Stimulated activated naive CD4-positive, alpha-beta T cell treated with Interleukin-2 at 50 U/mL for 16 hours (primary cell): Measurements from ENCODE around the gene SLC22A14.
"Not testable (repeated sequence)": the region's sequence is repeated elsewhere in the genome, so short reads cannot be mapped to it uniquely, and the experiment has no call there.

ENCODE experiments used
- DNase-seq: peaks from one replicate; lab custom pipeline; 2025; lab: John Stamatoyannopoulos, UW

SLC22A14 gene

DNA sequence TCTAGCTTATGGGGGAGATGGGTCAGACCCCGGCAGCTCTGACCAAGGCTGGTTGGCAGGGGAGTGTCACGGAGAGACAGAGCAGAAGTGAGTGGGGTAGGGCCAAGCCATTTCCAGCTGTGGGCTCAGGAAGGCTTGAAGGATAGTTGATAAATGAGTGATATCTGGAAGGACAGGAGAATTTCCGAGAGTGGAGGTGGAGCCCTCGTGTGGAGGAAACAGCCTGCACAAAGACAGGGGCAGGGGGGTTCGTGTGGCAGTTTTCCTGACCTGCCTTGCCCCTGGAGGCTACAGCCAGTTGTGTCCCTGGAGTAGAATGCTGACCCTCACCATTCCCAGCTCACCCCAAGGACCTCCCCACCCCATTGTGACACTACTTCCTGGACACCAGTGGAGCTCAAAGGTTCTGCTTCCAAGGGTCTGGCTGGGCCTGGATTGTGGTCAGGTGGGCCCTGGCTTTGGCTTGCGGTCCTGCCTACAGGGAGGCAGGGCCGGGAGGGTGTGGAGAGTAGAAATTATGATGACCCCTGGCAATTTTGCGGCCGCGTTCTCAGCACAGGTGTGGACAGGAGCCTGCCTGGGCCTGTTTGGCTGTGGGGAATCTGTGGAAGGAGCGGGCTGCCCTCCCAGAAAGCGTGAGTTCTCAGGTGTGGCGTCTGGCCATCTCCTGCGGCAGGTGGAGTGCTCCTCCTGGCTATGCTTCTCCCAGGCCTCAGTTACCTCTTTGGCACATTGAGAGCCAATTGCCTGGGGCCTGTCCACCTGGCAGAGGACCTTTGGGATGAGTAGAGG is at the start of gene SLC22A14:
SLC22A14 (plus strand) TSS at position 400 of the 792 bp plus-strand sequence. CDS start 23,733 bp downstream, outside the sequence.
- DNase-seq = no peak

- DNase-seq = no peak
Measured at GRCh38 chr3:38232701-38233100, 49.4 kb upstream of the SLC22A14 start.

- DNase-seq = no peak
Measured at GRCh38 chr3:38235466-38235865, 46.6 kb upstream of the SLC22A14 start.

- no peak for DNase-seq
Measured at GRCh38 chr3:38238416-38239008, 43.6 kb upstream of the SLC22A14 start.

- not testable (repeated sequence) for DNase-seq
Measured at GRCh38 chr3:38242812-38243211, 39.3 kb upstream of the SLC22A14 start.

DNA sequence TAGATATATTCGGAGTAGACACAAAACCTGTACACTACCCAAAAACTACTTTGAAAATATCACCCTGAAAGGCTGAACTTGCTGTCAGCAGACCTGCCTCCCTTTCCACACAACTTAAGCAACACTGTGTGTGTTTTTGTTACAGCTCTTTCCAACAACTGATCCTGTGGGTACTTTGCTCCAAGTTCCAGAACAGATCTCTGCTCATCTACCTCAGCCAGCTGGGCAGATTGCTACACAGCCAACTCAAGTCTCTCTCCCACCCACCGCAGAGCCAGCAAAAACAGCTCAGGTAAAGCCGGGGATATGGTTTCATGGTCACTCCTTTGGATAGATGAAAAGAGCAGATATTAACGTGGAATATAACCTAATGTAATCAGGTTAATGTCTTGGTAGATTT is 36.2 kb upstream of the SLC22A14 start:
- no peak for DNase-seq

GRCh38 chr3:38247366-38248035 is 34.6 kb upstream of the SLC22A14 start:
- no peak for DNase-seq

DNA sequence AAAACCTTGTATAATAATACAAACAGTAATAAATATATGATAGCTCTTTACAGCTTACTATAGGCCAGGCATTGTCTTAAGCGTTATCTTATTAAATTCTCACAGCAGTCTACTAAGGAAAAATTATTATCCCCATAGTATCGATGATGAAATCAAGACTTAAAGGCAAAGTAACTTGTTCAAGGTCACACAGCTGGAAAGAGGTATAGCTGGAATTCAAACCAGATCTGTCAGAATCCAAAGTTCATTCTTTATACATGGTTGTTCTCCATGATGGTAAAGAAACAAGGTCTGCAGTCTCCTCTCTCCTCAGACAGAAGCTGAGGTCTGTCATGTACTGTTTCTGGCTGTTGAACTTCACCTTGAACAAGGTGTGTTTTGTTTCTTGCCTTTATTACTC is 31.9 kb upstream of the SLC22A14 start:
- no peak for DNase-seq

DNA sequence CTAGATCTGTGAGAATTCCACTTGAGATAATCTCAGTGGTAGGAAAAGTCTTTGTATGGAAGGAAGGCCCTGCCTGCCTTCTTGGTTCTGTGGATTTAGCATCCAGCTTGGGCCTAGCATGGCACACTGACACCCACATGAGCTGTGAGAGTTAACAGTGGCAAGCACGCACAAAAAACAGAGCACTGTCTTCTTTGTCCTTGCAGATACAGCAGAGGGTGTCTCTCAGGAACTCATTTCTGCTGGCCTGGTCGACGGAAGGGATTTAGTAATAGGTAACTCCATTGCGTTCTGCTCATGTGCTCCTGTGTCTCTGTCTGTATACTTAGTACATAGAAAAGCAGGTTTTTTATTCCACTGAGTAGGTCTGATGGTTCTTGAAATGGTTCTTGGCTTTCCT is 30.9 kb upstream of the SLC22A14 start:
- DNase-seq = no peak

DNA sequence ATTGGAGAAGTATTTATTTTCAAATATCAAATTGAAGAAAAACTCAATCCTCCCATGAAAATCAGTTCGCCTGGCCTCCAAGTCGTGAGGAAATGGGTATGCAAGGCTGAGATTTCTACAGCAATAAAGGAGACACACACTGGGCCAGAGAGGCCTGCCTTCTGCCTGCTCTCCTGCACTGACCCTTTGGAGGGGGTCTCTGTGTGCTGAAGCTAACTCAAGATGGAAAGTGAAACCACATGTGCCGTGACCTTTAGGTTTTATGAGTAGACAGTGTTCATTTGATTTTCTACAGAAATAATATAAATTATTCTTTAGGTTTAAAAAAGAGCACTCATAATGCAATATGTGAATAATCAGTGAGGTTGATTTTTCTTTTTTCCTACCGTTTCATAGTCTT is 28.4 kb upstream of the SLC22A14 start:
- DNase-seq = no peak

GRCh38 chr3:38254872-38255271 is 27.2 kb upstream of the SLC22A14 start:
- no peak for DNase-seq

GRCh38 chr3:38255627-38256026 is 26.5 kb upstream of the SLC22A14 start:
- no peak for DNase-seq

- DNase-seq = no peak
Measured at GRCh38 chr3:38257583-38257982, 24.5 kb upstream of the SLC22A14 start.

- no peak for DNase-seq
Measured at GRCh38 chr3:38260474-38260873, 21.6 kb upstream of the SLC22A14 start.

DNA sequence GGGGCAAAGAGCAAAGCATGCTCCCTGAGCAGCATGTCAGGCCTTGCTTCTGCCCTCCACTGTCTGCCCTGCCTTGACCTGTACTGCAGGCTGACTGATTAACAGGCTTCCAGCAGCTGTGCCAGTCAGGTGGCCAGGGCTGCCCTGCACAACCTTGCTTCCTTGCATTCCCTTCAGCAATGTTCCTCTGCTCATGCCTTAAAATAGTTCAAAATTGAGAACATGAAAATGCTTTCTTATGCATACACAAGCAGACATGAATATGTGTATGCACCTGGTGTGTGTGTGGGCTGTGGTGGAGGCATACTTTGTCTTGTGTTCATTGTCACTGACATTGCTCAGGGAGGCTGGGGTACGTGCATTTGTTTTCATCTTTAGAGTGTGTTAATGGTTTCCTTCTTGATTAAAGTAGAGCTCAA is 17.7 kb upstream of the SLC22A14 start:
- DNase-seq = no peak

GRCh38 chr3:38264779-38265178 is 17.3 kb upstream of the SLC22A14 start:
- no peak for DNase-seq

DNA sequence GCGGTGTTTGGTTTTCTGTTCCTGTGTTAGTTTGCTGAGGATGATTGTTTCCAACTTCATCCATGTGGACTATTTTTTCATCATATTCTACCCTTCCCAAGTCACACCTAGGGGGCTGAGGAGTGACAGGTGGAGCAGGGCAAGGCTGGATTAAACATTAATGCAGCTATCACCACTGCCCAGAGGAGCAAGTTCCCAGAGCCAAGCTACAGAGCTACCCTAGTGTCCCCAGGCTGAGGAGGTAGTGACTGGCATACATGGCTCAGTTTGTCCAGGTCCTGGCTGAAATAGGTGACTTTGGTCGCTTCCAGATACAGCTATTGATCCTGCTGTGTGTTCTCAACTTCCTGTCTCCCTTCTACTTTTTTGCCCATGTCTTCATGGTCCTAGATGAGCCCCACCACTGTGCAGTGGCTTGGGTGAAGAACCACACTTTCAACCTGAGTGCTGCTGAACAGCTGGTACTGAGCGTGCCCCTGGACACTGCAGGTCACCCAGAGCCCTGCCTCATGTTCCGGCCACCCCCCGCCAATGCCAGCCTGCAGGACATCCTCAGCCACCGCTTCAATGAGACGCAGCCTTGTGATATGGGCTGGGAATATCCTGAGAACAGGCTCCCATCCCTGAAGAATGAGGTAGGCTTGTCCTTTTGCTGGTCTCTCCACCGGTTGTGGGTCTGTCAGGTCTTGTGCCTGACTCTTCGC is 16.3 kb upstream of the SLC22A14 start, which contains the start of gene SLC22A13:
SLC22A13 (plus strand) TSS at position 209 of the 704 bp plus-strand sequence; CDS start at position 258, 49 bp downstream.
- DNase-seq = no peak

GRCh38 chr3:38266810-38267209 is 15.3 kb upstream of the SLC22A14 start:
- no peak for DNase-seq

GRCh38 chr3:38267662-38268061 is 14.4 kb upstream of the SLC22A14 start:
- DNase-seq = no peak

DNA sequence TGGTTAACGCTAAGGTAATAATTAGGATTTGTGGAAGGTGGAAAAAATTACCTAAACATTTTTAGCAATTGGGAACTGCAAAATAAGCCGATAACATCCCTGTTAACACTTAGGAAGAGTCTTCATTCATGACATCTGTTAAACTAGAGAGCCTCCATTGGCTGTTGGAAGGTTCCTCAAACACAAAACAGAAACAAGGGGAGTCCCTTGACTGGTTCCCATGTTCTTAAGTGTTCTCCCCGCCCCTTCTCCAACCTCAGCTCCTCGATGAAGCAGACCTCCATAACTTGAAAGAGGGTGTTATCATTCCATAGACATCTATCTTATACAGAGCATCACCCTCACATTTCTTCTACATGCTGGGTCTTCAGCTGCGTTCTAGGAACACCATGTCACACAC is 14.0 kb upstream of the SLC22A14 start:
- DNase-seq = no peak

DNA sequence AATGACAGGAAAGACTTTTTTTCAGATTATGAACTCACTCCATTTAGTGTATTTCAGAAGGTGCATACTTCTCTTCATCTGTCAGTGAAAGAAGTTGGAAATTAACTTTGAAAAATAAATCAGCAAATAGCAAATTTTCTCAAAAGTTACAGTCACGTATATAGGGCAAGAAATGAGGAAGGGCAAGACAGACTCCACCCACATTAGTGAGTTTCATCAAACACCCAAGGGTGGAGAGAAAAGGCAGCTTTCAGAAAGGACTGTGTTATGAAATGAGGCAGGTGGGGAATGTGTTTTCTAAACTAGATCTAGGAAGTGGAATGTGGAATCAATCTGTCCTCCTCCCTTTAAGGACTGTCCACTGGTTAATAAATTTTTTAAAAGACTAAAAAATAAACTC is 13.6 kb upstream of the SLC22A14 start:
- DNase-seq = no peak

DNA sequence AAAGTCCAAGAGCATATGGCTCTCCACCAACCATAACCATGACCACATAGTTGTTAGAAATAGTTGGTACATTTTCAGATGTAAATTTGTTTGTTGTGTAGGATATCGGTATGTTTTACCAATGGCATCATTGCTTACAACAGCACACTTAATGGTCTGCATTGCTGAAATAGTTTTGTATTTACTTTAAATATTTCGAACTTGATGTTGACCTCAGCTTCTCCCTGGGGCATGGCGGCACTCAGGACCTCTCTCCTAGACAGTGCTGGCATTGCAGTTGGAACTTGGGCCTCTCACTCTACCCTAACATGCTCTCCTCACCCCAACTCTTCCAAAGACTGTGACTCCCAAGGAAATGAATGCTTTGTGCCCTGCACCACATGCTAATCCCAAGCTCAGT is 11.5 kb upstream of the SLC22A14 start:
- no peak for DNase-seq
